Measurements from ENCODE around the gene WARS2.

WARS2 gene

GRCh38 chr1:119080586-119080985 is 59.9 kb downstream of the WARS2 start:
- no peak for DNase-seq

GRCh38 chr1:119079881-119080280 is 60.6 kb downstream of the WARS2 start:
- DNase-seq: no peak

- DNase-seq: no peak
These were observed 64.8 kb downstream of the WARS2 start for GRCh38 chr1:119075614-119076013.

GRCh38 chr1:119071321-119071720 is 69.1 kb downstream of the WARS2 start:
- DNase-seq: no peak

- DNase-seq: no peak
These were observed 70.8 kb downstream of the WARS2 start for GRCh38 chr1:119069682-119070081.

GRCh38 chr1:119068427-119068826 is 72.0 kb downstream of the WARS2 start:
- DNase-seq: no peak

GRCh38 chr1:119061700-119062099 is 78.8 kb downstream of the WARS2 start:
- no peak for DNase-seq

GRCh38 chr1:119055568-119055967 is 84.9 kb downstream of the WARS2 start:
- DNase-seq: no peak

GRCh38 chr1:119053917-119054316 is 86.5 kb downstream of the WARS2 start:
- DNase-seq: no peak

- no peak for DNase-seq
These were observed 88.2 kb downstream of the WARS2 start for GRCh38 chr1:119052267-119052666.

- no peak for DNase-seq
These were observed 91.6 kb downstream of the WARS2 start for GRCh38 chr1:119048624-119049404.

- no peak for DNase-seq
These were observed 93.5 kb downstream of the WARS2 start for GRCh38 chr1:119046785-119047438.

- no peak for DNase-seq
These were observed 94.0 kb downstream of the WARS2 start for GRCh38 chr1:119046429-119046784.

- no peak for DNase-seq
These were observed 95.2 kb downstream of the WARS2 start for GRCh38 chr1:119045096-119045746.

- DNase-seq: no peak
These were observed 99.5 kb downstream of the WARS2 start for GRCh38 chr1:119040906-119041305.

GRCh38 chr1:119040489-119040888 is 100.0 kb downstream of the WARS2 start:
- no peak for DNase-seq

- no peak for DNase-seq
These were observed 102.1 kb downstream of the WARS2 start for GRCh38 chr1:119038363-119038762.

- DNase-seq: no peak
These were observed 106.1 kb downstream of the WARS2 start for GRCh38 chr1:119034359-119034758.

GRCh38 chr1:119032986-119033385 is 107.5 kb downstream of the WARS2 start:
- no peak for DNase-seq

GRCh38 chr1:119027759-119028158 is 112.7 kb downstream of the WARS2 start:
- DNase-seq: no peak

GRCh38 chr1:119026956-119027355 is 113.5 kb downstream of the WARS2 start:
- no peak for DNase-seq

GRCh38 chr1:119015547-119015946 is 124.9 kb downstream of the WARS2 start:
- no peak for DNase-seq

- no peak for DNase-seq
These were observed 128.1 kb downstream of the WARS2 start for GRCh38 chr1:119012383-119012782.

- DNase-seq: no peak
These were observed 128.7 kb downstream of the WARS2 start for GRCh38 chr1:119011706-119012105.
